ENCODE data around the gene LRRC57. TPM values are rescaled to one million over a fixed set of nuclear protein-coding genes. Genes with fewer than 3 reads are reported as not detected.

LRRC57 gene
- polyA plus RNA-seq (2013, experiment 1 of 2): 8.5 TPM
- 9.2 TPM for polyA plus RNA-seq (2013, experiment 2 of 2)

DNA sequence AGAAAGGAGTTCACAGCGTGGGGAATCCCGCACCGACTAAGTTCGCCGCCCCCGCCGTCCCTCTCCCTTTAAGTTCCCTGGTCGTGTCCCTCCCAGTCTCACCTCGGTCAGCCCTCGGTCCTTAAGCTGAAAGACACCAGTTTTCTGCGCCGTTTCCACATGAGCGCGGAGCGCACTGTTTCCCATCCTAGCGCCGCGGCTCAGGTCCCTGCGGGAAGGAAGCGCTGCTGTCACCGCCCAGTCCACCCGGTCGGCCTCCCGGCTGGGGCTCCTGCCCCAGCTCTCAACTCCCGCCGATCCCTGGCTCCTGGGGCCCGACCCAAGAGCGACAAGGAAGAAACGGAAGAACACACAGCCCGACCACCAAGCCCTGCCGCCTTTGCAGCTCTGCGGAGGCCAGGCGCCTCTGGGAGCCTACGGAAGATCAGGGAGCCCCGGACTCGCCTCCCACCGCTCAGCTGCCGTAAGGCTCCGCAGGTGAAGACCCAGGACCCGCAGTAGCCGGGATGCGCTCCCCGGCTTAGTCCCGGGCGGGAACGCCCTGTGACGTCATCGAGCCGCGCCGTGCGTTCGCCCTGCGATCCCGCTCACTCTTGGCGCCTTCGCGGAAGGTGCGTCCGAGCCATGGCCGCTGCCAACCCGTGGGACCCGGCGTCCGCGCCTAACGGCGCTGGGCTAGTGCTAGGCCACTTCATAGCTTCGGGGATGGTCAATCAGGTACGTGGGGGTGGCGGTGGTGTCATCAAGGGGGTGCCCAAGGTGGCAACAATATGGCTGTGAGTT lies at the start of gene LRRC57, which contains the start of gene HAUS2:
LRRC57 (minus strand) TSS at position 545 of the 783 bp plus-strand sequence; CDS start at position 186, 359 bp downstream.
HAUS2 (plus strand) TSS at position 590 of the 783 bp plus-strand sequence; CDS start at position 625, 35 bp downstream.
- Histone ChIP-seq H4K91ac (ENCODE audit: low read depth, low read length, poor library complexity) (no peak within 1 kb of the TSS), H3K9me3 (replicated peaks in 1 of 2; ENCODE audit: control insufficient read depth in 2 of 2, insufficient read depth in 1 of 2, low read depth in 1 of 2, low read length in 2 of 2) (no peaks in the 10 kb centered on the region), H3K36me3 (replicated peaks in 1 of 2; ENCODE audit: control insufficient read depth in 2 of 2, insufficient read depth in 2 of 2, low read length in 2 of 2) (peaks cover 0 to 55% of the 10 kb centered on the region in 2 donors), H3K23ac (ENCODE audit: low read depth, low read length, poor library complexity) (peak within 1 kb of the TSS; percentile 99), H3K4me2 (ENCODE audit: insufficient read depth, low read length, poor library complexity, severe bottlenecking) (peak within 1 kb of the TSS; percentile 76), H3K4me1 (ENCODE audit: control insufficient read depth in 2 of 2, insufficient read depth in 1 of 2, low read depth in 1 of 2, low read length in 2 of 2) (peaks cover 2 to 12% of the 10 kb centered on the region in 2 donors), H2BK120ac (ENCODE audit: low read depth, low read length) (no peak within 1 kb of the TSS), H2BK12ac (ENCODE audit: low read length) (no peak within 1 kb of the TSS), H3K9ac (ENCODE audit: low read depth, low read length, poor library complexity) (peak within 1 kb of the TSS; percentile 86), H2AFZ (ENCODE audit: low read length) (peak within 1 kb of the TSS; percentile 97), H3K4ac (ENCODE audit: low read length) (no peak within 1 kb of the TSS), H2BK15ac (ENCODE audit: low read length) (no peak within 1 kb of the TSS), H3K27ac (replicated peaks; ENCODE audit: low read length) (peak within 1 kb of the TSS; percentile 62), H3K4me3 (ENCODE audit: low read length in 2 of 2) (peak within 1 kb of the TSS; percentile 81 to 92), H4K8ac (ENCODE audit: low read depth, low read length) (peak within 1 kb of the TSS; percentile 10), H3K18ac (ENCODE audit: low read length) (peak within 1 kb of the TSS; percentile 95), H3K14ac (ENCODE audit: low read length) (no peak within 1 kb of the TSS), H2BK5ac (ENCODE audit: low read length) (peak within 1 kb of the TSS; percentile 27), H3K79me1 (ENCODE audit: low read depth, low read length) (peaks cover 3% of the 10 kb centered on the region), H3K27me3 (ENCODE audit: control insufficient read depth in 3 of 3, insufficient read depth in 3 of 3, low read depth in 1 of 3, low read length in 3 of 3) (no peaks in the 10 kb centered on the region), H2AK5ac (ENCODE audit: low read depth, low read length) (no peak within 1 kb of the TSS)
- DNase-seq (ENCODE audit: low spot score): peak; percentile 91
- WGBS, 2 donors (ENCODE audit: extremely low coverage in 2 of 2, insufficient read length in 2 of 2, insufficient replicate concordance in 1 of 2): no CpG with 5 or more reads among the region's 71 CpGs

DNA sequence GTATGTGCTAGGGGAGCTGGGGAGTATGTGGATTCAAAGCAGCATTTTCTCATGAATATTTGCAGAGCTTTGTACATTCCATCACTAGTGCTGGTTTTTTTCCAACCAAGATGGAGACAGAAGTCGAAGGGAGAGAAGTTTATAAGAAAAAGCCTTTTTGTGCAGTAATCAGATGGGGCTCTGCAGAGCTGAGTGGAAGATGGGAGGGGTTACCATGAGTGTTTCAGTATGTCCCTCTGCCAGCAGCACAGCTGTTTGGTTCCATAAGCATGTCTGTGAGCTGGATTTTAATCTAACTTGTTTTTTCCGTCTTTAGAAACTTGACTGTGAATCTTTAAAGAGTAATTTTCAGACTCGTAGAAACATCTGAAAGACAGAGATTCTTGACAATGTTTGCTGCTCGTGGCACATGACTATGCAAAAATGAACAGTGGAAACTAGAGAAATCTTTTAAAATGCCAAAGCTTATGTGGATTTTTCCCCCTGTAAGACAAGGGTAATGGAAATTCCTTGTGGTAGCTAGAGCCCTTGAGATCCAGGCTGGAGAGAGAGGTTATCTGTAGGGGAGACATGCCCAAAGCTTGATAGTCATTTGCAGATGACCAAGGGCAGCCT lies 47.1 kb upstream of the LRRC57 start:
- Histone ChIP-seq H2BK120ac (ENCODE audit: low read depth, low read length) (no peak overlapping the region), H3K27me3 (ENCODE audit: control insufficient read depth in 3 of 3, insufficient read depth in 3 of 3, low read depth in 1 of 3, low read length in 3 of 3) (no peaks in the 10 kb centered on the region), H3K18ac (ENCODE audit: low read length) (no peak overlapping the region), H3K4ac (ENCODE audit: low read length) (no peak overlapping the region), H2AK5ac (ENCODE audit: low read depth, low read length) (no peak overlapping the region), H3K23ac (ENCODE audit: low read depth, low read length, poor library complexity) (no peak overlapping the region), H3K27ac (replicated peaks; ENCODE audit: low read length) (no peak overlapping the region), H3K79me1 (ENCODE audit: low read depth, low read length) (no peaks in the 10 kb centered on the region), H3K14ac (ENCODE audit: low read length) (no peak overlapping the region), H3K4me2 (ENCODE audit: insufficient read depth, low read length, poor library complexity, severe bottlenecking) (no peak overlapping the region), H4K8ac (ENCODE audit: low read depth, low read length) (no peak overlapping the region), H3K36me3 (replicated peaks in 1 of 2; ENCODE audit: control insufficient read depth in 2 of 2, insufficient read depth in 2 of 2, low read length in 2 of 2) (peaks cover 0 to 66% of the 10 kb centered on the region in 2 donors), H2BK5ac (ENCODE audit: low read length) (no peak overlapping the region), H3K4me3 (ENCODE audit: low read length in 2 of 2) (no peak overlapping the region), H3K4me1 (ENCODE audit: control insufficient read depth in 2 of 2, insufficient read depth in 1 of 2, low read depth in 1 of 2, low read length in 2 of 2) (no peaks in the 10 kb centered on the region), H2BK12ac (ENCODE audit: low read length) (no peak overlapping the region), H3K9ac (ENCODE audit: low read depth, low read length, poor library complexity) (no peak overlapping the region), H2BK15ac (ENCODE audit: low read length) (no peak overlapping the region), H4K91ac (ENCODE audit: low read depth, low read length, poor library complexity) (no peak overlapping the region), H3K9me3 (replicated peaks in 1 of 2; ENCODE audit: control insufficient read depth in 2 of 2, insufficient read depth in 1 of 2, low read depth in 1 of 2, low read length in 2 of 2) (peaks cover 0 to 8% of the 10 kb centered on the region in 2 donors), H2AFZ (ENCODE audit: low read length) (no peak overlapping the region)
- WGBS, 2 donors (ENCODE audit: extremely low coverage in 2 of 2, insufficient read length in 2 of 2, insufficient replicate concordance in 1 of 2): no CpG with 5 or more reads among the region's 4 CpGs
- no peak for DNase-seq (ENCODE audit: low spot score)

DNA sequence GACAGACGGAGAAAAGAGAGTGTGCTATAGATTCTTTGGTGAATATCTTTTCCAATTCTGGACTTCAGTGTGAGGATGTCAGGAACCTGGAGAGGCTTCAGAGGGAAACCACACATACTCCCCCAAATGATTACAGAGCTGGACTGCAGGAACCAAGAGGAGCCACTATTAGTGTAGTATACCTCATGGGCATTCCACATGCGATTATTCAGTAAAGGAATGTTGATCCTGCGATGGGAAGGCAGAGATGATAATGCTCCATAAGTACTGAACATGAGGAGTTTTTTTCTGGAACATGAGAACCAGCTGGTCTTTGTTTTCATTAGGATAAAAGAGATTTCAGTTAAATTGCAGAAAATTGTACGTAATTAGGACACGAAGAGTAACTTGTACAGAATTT lies 45.5 kb upstream of the LRRC57 start:
- Histone ChIP-seq H2AFZ (ENCODE audit: low read length) (no peak overlapping the region), H3K9me3 (replicated peaks in 1 of 2; ENCODE audit: control insufficient read depth in 2 of 2, insufficient read depth in 1 of 2, low read depth in 1 of 2, low read length in 2 of 2) (no peaks in the 10 kb centered on the region), H2BK120ac (ENCODE audit: low read depth, low read length) (no peak overlapping the region), H2BK5ac (ENCODE audit: low read length) (no peak overlapping the region), H3K4me3 (ENCODE audit: low read length in 2 of 2) (no peak overlapping the region), H3K23ac (ENCODE audit: low read depth, low read length, poor library complexity) (no peak overlapping the region), H3K27me3 (ENCODE audit: control insufficient read depth in 3 of 3, insufficient read depth in 3 of 3, low read depth in 1 of 3, low read length in 3 of 3) (no peaks in the 10 kb centered on the region), H2AK5ac (ENCODE audit: low read depth, low read length) (no peak overlapping the region), H3K4ac (ENCODE audit: low read length) (no peak overlapping the region), H2BK12ac (ENCODE audit: low read length) (no peak overlapping the region), H2BK15ac (ENCODE audit: low read length) (no peak overlapping the region), H3K4me2 (ENCODE audit: insufficient read depth, low read length, poor library complexity, severe bottlenecking) (no peak overlapping the region), H3K27ac (replicated peaks; ENCODE audit: low read length) (no peak overlapping the region), H3K36me3 (replicated peaks in 1 of 2; ENCODE audit: control insufficient read depth in 2 of 2, insufficient read depth in 2 of 2, low read length in 2 of 2) (peaks cover 0 to 64% of the 10 kb centered on the region in 2 donors), H3K79me1 (ENCODE audit: low read depth, low read length) (no peaks in the 10 kb centered on the region), H3K9ac (ENCODE audit: low read depth, low read length, poor library complexity) (no peak overlapping the region), H3K4me1 (ENCODE audit: control insufficient read depth in 2 of 2, insufficient read depth in 1 of 2, low read depth in 1 of 2, low read length in 2 of 2) (no peaks in the 10 kb centered on the region), H4K8ac (ENCODE audit: low read depth, low read length) (no peak overlapping the region), H3K14ac (ENCODE audit: low read length) (no peak overlapping the region), H3K18ac (ENCODE audit: low read length) (no peak overlapping the region), H4K91ac (ENCODE audit: low read depth, low read length, poor library complexity) (no peak overlapping the region)
- no peak for DNase-seq (ENCODE audit: low spot score)
- no CpG with 5 or more reads among the region's 5 CpGs for WGBS, 2 donors (ENCODE audit: extremely low coverage in 2 of 2, insufficient read length in 2 of 2, insufficient replicate concordance in 1 of 2)

DNA sequence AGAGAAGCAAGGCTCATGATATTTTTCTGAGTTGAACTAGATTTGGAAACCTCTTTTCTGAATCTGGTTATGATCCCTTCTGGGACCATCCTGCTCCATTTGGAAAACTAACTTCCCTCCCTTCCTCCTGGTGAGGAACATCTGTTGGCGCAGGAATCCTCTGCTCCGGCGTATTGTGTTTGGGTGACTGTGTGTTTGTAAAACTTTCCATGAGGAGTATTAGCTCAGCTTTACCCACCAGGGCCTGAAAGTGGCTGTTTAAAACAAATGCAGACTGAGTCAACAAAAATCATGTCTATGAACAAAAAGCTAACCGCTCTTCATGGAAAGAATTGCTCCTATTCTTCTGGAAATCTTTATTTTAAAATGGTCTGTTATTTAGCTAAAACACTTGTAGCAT lies 44.5 kb upstream of the LRRC57 start:
- Histone ChIP-seq H4K8ac (ENCODE audit: low read depth, low read length) (no peak overlapping the region), H3K14ac (ENCODE audit: low read length) (no peak overlapping the region), H2AK5ac (ENCODE audit: low read depth, low read length) (no peak overlapping the region), H3K9ac (ENCODE audit: low read depth, low read length, poor library complexity) (no peak overlapping the region), H3K9me3 (replicated peaks in 1 of 2; ENCODE audit: control insufficient read depth in 2 of 2, insufficient read depth in 1 of 2, low read depth in 1 of 2, low read length in 2 of 2) (no peaks in the 10 kb centered on the region), H2BK120ac (ENCODE audit: low read depth, low read length) (no peak overlapping the region), H3K23ac (ENCODE audit: low read depth, low read length, poor library complexity) (no peak overlapping the region), H3K27me3 (ENCODE audit: control insufficient read depth in 3 of 3, insufficient read depth in 3 of 3, low read depth in 1 of 3, low read length in 3 of 3) (no peaks in the 10 kb centered on the region), H3K36me3 (replicated peaks in 1 of 2; ENCODE audit: control insufficient read depth in 2 of 2, insufficient read depth in 2 of 2, low read length in 2 of 2) (peaks cover 0 to 60% of the 10 kb centered on the region in 2 donors), H4K91ac (ENCODE audit: low read depth, low read length, poor library complexity) (no peak overlapping the region), H3K79me1 (ENCODE audit: low read depth, low read length) (no peaks in the 10 kb centered on the region), H3K18ac (ENCODE audit: low read length) (no peak overlapping the region), H3K4me2 (ENCODE audit: insufficient read depth, low read length, poor library complexity, severe bottlenecking) (no peak overlapping the region), H2BK12ac (ENCODE audit: low read length) (no peak overlapping the region), H3K4me1 (ENCODE audit: control insufficient read depth in 2 of 2, insufficient read depth in 1 of 2, low read depth in 1 of 2, low read length in 2 of 2) (no peaks in the 10 kb centered on the region), H2AFZ (ENCODE audit: low read length) (no peak overlapping the region), H3K27ac (replicated peaks; ENCODE audit: low read length) (no peak overlapping the region), H3K4ac (ENCODE audit: low read length) (no peak overlapping the region), H3K4me3 (ENCODE audit: low read length in 2 of 2) (no peak overlapping the region), H2BK15ac (ENCODE audit: low read length) (no peak overlapping the region), H2BK5ac (ENCODE audit: low read length) (no peak overlapping the region)
- no peak for DNase-seq (ENCODE audit: low spot score)
- WGBS, 2 donors (ENCODE audit: extremely low coverage in 2 of 2, insufficient read length in 2 of 2, insufficient replicate concordance in 1 of 2): no CpG with 5 or more reads among the region's 4 CpGs

Data from neuronal stem cell (in vitro differentiated cells).